Left hindlimb (tissue), 1 donor: ENCODE data around the gene CAMK4.
"Not testable (repeated sequence)": the region's sequence is repeated elsewhere in the genome, so short reads cannot be mapped to it uniquely, and the experiment has no call there.

Experiments
- DNase-seq: peaks from one replicate; pipeline ENCODE4 v3.0.0-alpha.2; 2018

The CAMK4 gene

DNA sequence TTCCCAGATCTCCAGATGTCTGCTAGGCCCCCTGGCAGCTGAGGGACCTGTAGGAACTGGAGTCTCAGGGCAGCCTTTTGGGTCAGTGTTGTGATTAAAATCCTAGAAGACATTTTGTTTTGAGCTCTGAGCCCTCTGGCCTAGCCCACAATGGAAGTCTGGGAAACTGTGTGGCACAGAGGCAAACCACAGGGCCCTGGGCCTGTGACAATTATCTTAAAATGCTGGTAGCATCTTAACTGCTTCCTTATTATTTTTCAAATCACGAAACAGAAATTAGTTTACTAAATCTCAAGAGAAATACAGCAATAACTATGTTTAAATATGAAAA is 162.6 kb downstream of the CAMK4 start:
- no peak for DNase-seq

DNA sequence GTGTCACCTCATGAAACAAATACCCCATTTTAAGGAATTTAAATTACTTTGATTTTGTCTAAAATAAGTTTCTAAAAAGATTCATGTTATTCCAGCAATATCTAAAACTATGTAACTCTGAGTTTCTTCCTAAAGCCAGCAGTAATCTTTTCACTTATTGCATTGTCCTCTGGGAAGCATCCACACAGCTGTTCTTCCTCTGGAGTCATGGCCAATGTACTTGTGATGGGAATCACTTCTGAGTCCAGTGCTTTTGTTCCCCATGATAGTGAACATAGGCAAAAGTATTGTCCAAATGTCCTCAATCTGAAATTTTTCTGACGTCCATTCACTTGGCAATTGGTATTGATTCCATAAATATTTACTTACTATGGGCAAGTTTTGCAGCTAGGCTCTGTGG is 163.2 kb downstream of the CAMK4 start:
- no peak for DNase-seq

GRCh38 chr5:111389390-111390082 is 165.4 kb downstream of the CAMK4 start:
- DNase-seq, result no peak

- DNase-seq, result no peak
These were observed 168.0 kb downstream of the CAMK4 start for GRCh38 chr5:111392181-111392580.

DNA sequence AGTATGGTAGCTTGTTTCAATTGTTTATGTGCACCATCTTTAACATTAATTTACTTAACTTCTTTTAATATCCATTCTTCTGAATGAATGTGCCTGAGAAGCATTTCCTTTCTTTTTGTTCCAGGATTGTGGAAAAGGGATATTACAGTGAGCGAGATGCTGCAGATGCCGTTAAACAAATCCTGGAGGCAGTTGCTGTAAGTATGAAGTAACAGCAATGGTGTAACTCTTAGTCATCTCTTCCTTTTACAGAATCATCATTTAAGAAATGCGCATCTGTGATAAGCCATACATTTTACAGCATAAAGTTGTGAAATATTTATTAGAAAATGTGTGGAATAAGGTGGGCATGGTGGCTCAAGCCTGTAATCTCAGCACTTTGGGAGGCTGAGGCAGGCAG is 170.4 kb downstream of the CAMK4 start:
- DNase-seq, result no peak

DNA sequence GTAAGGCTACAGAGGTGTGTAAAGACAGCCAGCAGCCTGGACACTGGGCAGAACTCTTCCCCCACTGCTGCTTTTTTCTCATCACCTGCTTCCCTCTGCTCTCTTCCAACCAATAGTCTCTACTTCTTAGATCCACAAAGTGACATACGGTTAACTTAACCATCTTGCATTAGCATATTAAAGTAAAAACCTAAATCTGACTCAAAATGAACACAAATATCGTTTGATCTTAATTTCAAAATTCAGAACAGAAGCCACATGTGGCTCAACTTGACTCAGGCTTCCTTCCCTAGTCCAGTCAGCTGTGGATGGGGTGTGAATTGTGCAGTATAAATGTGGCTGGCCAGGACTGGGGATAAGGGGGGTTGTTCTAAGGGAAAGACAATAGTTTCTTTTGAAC is 173.8 kb downstream of the CAMK4 start:
- no peak for DNase-seq

GRCh38 chr5:111399113-111399512 is 174.9 kb downstream of the CAMK4 start:
- DNase-seq, result no peak

- no peak for DNase-seq
These were observed 177.7 kb downstream of the CAMK4 start for GRCh38 chr5:111401906-111402305.

DNA sequence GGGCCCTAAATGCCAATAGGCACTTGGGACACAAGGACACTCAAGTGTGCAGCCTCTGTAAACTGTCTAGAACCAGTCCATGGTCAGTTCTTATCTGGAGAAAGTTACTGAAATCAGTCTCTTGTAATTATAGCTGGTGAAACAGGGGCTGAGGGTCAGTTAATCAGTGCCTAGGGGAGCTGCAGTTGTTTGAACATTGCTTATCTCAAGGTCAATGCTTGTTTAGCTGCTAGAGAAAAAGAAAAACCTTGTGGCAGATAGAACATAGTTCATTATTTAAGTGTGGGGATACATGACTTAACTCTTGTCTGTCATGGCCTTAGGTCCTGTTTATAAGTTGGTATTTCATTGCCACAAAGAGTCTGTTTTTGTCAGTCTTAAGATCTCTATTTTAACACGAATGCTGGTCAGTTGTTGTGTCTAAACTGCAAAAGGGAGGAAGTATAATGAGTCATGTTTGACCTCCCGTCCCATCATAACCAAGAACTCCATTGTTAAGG is 180.1 kb downstream of the CAMK4 start:
- DNase-seq, result no peak

DNA sequence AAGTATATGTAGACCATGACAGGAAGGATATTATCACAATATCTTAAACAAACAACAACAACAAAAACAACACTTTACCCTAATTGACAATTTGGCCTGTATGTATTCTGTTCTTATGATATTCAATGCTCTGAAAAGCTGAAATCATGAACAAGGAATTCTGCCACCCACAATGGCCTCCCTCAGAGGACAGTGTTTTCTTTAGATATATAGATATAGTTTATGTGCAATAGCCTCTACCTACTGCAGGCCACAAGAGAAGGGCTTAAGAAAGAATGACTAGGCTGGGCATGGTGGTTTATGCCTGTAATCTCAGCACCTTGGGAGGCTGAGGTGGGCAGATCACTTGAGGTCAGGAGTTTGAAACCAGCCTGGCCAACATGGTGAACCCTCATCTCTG is 183.4 kb downstream of the CAMK4 start:
- no peak for DNase-seq

GRCh38 chr5:111408817-111409216 is 184.6 kb downstream of the CAMK4 start:
- DNase-seq, result no peak

DNA sequence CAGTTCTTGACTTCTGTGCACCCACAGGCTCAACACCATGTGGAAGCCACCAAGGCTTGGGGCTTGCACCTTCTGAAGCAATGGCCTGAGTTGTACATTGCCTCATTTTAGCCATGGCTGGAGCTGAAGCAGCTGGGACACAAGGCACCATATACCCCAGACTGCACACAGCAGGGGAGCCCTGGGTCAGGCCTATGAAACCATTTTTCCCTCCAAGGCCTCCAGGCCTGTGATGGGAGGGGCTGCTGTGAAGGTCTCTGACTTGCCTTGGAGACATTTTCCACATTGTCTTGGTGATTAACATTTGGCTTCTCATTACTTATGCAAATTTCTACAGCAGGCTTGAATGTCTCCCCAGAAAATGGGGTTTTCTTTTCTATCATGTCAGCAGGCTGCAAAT is 185.1 kb downstream of the CAMK4 start:
- not testable (repeated sequence) for DNase-seq

DNA sequence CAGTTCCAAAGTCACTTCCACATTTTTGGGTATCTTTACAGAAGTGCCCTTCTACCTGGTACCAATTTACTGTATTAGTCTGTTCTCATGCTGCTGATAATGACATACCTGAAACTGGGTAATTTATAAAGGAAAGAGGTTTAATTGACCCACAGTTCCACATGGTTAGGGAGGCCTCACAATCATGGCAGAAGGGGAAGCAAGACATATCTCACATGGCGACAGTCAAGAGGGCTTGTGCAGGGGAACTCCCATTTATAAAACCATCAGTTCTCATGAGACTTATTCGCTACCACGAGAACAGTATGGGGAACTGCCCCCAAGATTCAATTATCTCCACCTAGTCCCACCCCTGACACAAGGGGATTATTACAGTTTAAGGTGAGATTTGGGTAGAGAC is 185.9 kb downstream of the CAMK4 start:
- not testable (repeated sequence) for DNase-seq

DNA sequence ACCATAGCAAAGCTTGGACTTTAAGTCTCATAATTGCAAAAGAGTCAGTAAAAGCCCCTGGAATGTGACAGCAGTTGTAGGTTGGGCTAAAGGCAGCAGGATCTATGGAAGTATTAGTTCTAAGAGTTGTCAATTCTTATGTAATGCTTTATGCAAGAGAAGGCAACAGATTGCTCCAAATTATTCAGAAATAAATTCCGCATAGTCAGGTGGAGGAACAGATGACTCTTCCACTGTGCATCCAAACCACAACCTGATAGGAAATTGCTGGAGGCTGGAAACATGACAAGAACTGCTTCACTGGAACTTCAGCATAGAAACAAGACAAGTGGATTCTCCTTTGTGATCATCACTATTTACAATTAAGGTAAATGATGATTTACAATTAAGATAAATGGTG is 187.1 kb downstream of the CAMK4 start:
- DNase-seq, result no peak

DNA sequence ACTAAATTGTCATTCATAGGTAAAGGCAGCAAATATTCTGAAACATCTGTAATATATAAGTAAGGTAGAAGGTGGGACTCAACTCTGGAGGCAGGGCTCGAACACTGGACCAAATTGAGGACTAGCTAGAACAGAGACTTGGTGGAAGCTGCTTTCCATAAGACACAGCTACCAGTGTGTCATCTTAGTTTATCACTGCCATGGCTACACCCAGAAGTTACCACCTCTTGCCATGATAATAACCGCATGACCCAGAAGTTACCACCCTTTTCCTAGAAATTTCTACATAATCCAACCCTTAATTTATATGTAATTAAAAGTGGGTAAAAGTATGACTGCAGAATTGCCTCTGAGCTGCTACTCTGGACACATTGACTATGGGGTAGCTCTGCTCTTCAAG is 188.4 kb downstream of the CAMK4 start:
- no peak for DNase-seq

DNA sequence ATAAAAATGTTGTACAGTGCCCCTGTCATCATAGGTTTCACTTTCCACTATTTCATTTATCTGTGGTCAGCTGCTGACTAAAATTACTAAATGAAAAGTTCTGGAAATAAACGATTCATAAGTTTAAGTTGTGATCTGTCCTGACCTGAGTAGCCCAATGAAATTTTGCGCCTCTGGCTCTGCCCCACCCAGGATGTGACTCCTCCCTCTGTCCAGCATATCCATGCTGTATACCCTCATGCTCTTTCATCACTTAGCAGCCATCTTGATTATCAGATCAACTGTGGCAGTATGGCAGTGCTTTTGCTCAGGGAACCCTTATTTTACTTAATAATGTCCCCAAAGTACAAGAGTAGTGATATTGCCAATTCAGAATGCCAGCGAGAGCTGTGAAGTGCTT is 190.9 kb downstream of the CAMK4 start:
- no peak for DNase-seq

- DNase-seq, result no peak
These were observed 198.1 kb downstream of the CAMK4 start for GRCh38 chr5:111422245-111422644.

- DNase-seq, result no peak
These were observed 198.8 kb downstream of the CAMK4 start for GRCh38 chr5:111422747-111423720.

GRCh38 chr5:111425205-111425604 is 201.0 kb downstream of the CAMK4 start:
- no peak for DNase-seq

- DNase-seq, result no peak
These were observed 203.6 kb downstream of the CAMK4 start for GRCh38 chr5:111427762-111428161.

DNA sequence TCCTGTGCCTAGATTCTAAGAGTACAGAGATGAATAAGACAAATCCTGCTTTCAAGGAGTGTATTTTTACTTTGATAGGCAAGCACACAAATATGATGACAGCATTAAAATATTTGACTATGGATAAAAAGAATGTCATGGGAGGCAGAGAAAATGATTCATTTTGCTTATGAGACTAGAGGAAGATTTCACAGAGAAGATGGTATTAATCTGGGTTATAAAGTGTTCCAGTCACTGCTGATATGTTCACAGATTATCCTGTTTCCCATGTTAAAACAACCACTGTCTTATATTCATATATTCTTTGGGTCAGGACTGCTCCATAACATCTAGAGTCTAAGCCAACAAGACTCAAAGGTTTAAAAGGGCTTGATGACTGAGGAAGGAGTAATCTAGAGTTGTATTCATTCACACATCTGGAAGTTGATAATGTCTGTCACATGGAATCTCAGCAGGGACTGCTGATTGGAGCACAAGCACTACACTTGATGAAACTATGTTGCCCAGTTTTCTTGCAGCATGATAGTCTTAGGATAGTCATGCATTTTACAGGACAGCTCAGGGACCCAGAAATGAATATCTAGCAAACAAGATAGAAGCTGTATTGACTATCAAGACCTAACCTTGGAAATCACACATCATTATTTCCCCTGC is 208.8 kb downstream of the CAMK4 start:
- DNase-seq, result no peak

- DNase-seq, result no peak
These were observed 210.6 kb downstream of the CAMK4 start for GRCh38 chr5:111434800-111435199.

DNA sequence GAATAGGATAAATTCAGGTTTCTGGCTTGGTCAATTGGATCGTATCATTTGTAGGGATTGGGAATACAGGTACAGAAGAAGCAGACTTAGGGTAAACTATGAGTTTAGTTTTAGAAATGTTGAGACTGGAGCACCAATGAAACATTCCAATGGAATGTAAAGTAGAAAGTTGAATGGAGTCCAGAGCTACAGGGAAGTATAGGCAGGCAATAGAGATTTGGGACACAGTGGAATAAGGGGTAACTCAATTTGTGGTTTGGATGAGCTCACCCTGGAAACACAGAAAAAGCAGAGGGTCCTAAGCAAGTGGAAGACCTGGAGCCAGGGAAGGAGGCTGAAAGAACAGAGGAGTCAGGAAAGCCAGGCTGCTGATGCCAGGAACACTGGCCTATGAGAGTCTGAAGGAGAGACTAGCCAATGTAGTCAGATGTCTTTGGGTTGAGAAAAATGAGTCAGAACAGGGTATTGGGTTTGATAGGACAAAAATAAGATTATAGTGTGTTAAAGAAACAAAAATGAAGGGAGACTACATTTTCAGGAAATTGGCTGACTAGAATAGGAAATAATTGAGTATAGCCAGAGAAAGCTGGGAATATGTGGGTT is 215.4 kb downstream of the CAMK4 start:
- no peak for DNase-seq
